HFFc6 (cell line): ENCODE measurements around the gene WIF1. TPM values are rescaled to one million over a fixed set of nuclear protein-coding genes. Genes with fewer than 3 reads are reported as not detected.
A peak's percentile ranks its signal among the peaks of the same experiment; 100 is the strongest.

Source experiments
- DNase-seq: peaks from one replicate; pipeline ENCODE4 v3.0.0-alpha.2; 2018
- H3K27ac Mint-ChIP-seq: 2 replicates; pipeline ENCODE4 v1.8.0; 2020; ENCODE audit warnings: mild to moderate bottlenecking, mixed read lengths
- H3K27me3 Mint-ChIP-seq: 2 replicates; pipeline ENCODE4 v1.8.0; 2021; ENCODE audit warnings: mild to moderate bottlenecking, moderate library complexity, mixed read lengths; ENCODE audit not compliant: insufficient read depth
- H3K36me3 Mint-ChIP-seq: 2 replicates; pipeline ENCODE4 v1.8.0; 2021; ENCODE audit warnings: low read depth, mixed read lengths
- H3K4me1 Mint-ChIP-seq: 2 replicates; pipeline ENCODE4 v1.8.0; 2020; ENCODE audit warnings: low read depth, mixed read lengths
- H3K4me3 Mint-ChIP-seq: 2 replicates; pipeline ENCODE4 v1.8.0; 2020; ENCODE audit warnings: mild to moderate bottlenecking, moderate library complexity, mixed read lengths
- H3K9me3 Mint-ChIP-seq: 2 replicates; pipeline ENCODE4 v1.8.0; 2020; ENCODE audit warnings: mild to moderate bottlenecking, mixed read lengths
- total RNA-seq, 6 experiments: library from RNA; stranded (reverse); fragmentation: NEBNext Ultra II Directional; extraction: Animal tissue kit (Norgen Biotek cat#: 25700); gene quantifications; 2 replicates in 1 of 6; 3 replicates in 5 of 6; pipeline ENCODE4 v1.2.3, GENCODE V29; 2021
- TF ChIP-seq, protein P1 (sequence below): fragments of 200-600 bp; sonication (generic); IDR thresholded peaks from 2 replicates; pipeline ENCODE4 v1.5.0; 2021; ENCODE audit warnings: antibody characterized with exemption, mild to moderate bottlenecking

The WIF1 gene
- total RNA-seq, 6 experiments from 2014 or later, result not detected

- no peak overlapping the region for H3K27ac Mint-ChIP-seq
- no peaks in the 10 kb centered on the region for H3K4me1 Mint-ChIP-seq
- DNase-seq, result no peak
- no peaks in the 10 kb centered on the region for H3K36me3 Mint-ChIP-seq
- TF ChIP-seq, protein P1, sequence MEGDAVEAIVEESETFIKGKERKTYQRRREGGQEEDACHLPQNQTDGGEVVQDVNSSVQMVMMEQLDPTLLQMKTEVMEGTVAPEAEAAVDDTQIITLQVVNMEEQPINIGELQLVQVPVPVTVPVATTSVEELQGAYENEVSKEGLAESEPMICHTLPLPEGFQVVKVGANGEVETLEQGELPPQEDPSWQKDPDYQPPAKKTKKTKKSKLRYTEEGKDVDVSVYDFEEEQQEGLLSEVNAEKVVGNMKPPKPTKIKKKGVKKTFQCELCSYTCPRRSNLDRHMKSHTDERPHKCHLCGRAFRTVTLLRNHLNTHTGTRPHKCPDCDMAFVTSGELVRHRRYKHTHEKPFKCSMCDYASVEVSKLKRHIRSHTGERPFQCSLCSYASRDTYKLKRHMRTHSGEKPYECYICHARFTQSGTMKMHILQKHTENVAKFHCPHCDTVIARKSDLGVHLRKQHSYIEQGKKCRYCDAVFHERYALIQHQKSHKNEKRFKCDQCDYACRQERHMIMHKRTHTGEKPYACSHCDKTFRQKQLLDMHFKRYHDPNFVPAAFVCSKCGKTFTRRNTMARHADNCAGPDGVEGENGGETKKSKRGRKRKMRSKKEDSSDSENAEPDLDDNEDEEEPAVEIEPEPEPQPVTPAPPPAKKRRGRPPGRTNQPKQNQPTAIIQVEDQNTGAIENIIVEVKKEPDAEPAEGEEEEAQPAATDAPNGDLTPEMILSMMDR, result no peak
- H3K9me3 Mint-ChIP-seq, result no peaks in the 10 kb centered on the region
- H3K4me3 Mint-ChIP-seq, result no peak overlapping the region
- H3K27me3 Mint-ChIP-seq, result peaks cover 29% of the 10 kb centered on the region
Measured at GRCh38 chr12:65121956-65122469, 908 bp upstream of the WIF1 start.

DNA sequence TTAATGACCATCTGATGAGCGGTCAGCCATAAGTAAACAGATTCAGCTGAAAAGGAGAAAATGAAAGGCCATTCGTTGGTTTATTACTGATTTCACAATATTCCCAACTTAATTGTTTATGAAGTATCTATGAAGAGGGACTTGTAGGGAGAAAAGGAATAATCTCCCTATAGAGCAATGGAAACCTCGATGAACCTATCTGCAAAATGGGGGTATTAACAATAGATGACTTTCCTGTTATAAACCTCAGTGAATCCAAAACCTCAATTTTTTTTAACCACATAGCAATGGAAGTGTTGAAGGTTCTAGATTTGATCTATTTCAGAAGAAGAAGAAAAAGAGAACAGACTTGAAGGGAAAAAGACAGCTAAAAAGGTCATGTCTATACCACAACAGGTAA lies 2.0 kb downstream of the WIF1 start:
- Mint-ChIP-seq H3K36me3 (no peaks in the 10 kb centered on the region), H3K27me3 (peaks cover 34% of the 10 kb centered on the region), H3K4me3 (no peak overlapping the region), H3K4me1 (no peaks in the 10 kb centered on the region), H3K27ac (no peak overlapping the region), H3K9me3 (no peaks in the 10 kb centered on the region)
- TF ChIP-seq, protein P1, result no peak
- DNase-seq, result no peak

- Mint-ChIP-seq H3K4me3 (no peak overlapping the region), H3K36me3 (no peaks in the 10 kb centered on the region), H3K27me3 (peaks cover 31% of the 10 kb centered on the region), H3K4me1 (no peaks in the 10 kb centered on the region), H3K9me3 (no peaks in the 10 kb centered on the region), H3K27ac (no peak overlapping the region)
- DNase-seq, result no peak
- TF ChIP-seq, protein P1, result no peak
Measured at GRCh38 chr12:65113621-65114035, 7.5 kb downstream of the WIF1 start.

- no peaks in the 10 kb centered on the region for H3K9me3 Mint-ChIP-seq
- peaks cover 23% of the 10 kb centered on the region for H3K27me3 Mint-ChIP-seq
- H3K36me3 Mint-ChIP-seq, result no peaks in the 10 kb centered on the region
- no peak overlapping the region for H3K27ac Mint-ChIP-seq
- no peak overlapping the region for H3K4me3 Mint-ChIP-seq
- peak; percentile 2 for DNase-seq
- no peaks in the 10 kb centered on the region for H3K4me1 Mint-ChIP-seq
- TF ChIP-seq, protein P1, result peak; percentile 76
Measured at GRCh38 chr12:65106948-65107347, 14.2 kb downstream of the WIF1 start.

GRCh38 chr12:65100140-65100539 lies 21.0 kb downstream of the WIF1 start:
- Mint-ChIP-seq H3K4me1 (no peaks in the 10 kb centered on the region), H3K4me3 (no peak overlapping the region), H3K36me3 (no peaks in the 10 kb centered on the region), H3K9me3 (no peaks in the 10 kb centered on the region), H3K27ac (no peak overlapping the region), H3K27me3 (peaks cover 17% of the 10 kb centered on the region)
- TF ChIP-seq, protein P1, result peak; percentile 49
- no peak for DNase-seq

DNA sequence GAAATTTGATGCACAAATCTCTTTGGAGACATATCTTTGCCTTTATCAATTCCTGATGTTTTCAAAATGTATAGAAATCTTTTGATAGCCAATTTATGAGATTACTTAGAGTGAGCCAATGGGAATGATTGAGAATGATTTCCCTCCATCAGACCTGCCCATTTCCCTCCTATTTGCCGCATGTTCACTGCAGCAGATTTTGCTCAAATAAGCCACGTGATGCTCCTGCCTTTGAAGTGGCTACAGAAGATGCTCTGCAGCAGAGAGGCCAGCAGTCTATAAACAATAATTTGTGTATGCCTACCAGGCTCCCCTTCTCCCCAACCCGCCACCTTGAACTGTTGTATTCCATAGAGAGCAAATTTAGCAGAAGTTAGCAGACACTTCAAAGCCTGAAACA lies 21.9 kb downstream of the WIF1 start:
- H3K27me3 Mint-ChIP-seq, result peaks cover 17% of the 10 kb centered on the region
- TF ChIP-seq, protein P1, result no peak

More for the DNA sequence above, 21.9 kb downstream of the WIF1 start:
- no peaks in the 10 kb centered on the region for H3K36me3 Mint-ChIP-seq
- no peaks in the 10 kb centered on the region for H3K9me3 Mint-ChIP-seq
- no peak overlapping the region for H3K27ac Mint-ChIP-seq
- H3K4me1 Mint-ChIP-seq, result no peaks in the 10 kb centered on the region
- no peak overlapping the region for H3K4me3 Mint-ChIP-seq
- DNase-seq, result no peak
